ENCODE results near the gene CDK14. TPM values are rescaled to one million over a fixed set of nuclear protein-coding genes. Genes with fewer than 3 reads are reported as not detected.

Gene CDK14
- total RNA-seq, 1 experiment from 2014 or later, result 23.6 TPM

DNA sequence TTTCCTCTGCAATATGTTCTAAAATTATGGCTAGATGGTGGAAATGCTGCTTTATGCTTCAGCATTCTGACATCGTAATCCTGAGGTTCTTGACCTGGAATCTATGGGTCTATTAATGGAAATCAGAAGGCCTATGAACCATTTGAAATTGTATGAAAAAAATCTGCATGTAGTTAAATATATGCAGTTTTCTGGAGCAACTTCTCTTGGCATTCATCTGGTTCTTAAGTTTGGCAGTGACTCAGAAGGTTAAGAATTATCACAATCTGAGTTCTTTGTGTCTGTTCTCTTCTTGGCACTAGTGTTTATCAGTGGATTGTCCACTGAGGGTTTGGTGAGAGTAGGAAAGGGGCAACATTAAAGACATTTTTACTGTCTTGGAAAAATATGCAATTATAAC, 597.0 kb downstream of the CDK14 start:
- DNase-seq (ENCODE audit: low read depth), result peak; percentile 43

DNA sequence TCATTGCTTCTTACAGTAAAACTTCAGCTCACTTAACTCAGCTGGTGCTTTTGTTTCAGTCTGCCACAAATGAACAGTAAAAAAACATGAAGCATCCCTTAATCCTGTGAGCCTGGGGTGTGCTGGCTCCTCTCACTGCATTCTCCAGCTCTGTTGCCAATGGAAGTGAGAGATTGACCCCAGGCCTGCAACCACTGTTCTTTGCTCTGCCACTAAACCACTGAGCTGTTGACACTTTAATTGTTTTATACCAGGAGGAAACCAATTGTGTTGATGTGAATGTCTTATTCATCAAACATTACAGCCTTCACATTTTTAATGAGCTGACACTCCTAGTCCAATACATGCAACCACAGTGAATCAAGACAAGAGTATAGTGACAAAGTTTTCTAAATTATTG, 598.7 kb downstream of the CDK14 start:
- no peak for DNase-seq (ENCODE audit: low read depth)

DNA sequence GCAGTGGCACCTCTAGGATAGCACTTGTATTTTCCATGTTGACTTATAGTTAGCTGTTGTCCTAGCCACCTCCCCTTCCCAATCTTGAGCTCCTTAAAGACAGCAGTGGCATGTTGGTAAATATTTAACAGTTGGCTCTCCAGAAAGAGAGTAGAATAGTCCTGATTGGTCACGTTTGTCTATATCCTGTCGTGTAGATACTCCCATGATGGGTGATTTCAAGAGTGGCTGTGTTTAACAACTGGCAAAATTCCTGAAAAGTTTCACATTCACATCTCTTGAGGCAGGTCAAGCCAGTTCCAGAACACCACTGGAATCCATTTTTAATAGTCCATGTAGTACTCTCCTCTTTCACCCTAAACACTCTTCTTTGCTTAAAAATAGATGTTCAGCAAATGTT, 599.9 kb downstream of the CDK14 start:
- no peak for DNase-seq (ENCODE audit: low read depth)

DNA sequence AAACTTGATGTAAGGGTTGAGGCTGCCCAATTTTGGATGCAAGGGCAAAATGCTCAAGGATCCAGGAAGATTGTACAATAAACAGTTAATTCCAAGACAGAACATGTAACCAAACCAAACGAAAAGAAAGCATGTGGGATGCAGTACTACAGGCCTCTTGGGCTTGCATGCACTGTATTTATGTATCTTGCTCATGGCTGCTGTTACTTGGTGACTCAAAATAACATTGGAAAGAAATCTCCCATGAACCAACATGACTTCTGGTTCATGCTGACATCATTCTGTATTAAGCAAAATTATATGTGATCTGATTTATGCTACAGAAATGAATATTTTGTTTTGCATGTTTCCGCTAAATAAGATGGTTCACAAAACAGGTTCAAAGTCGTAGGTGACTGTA, 602.2 kb downstream of the CDK14 start:
- peak; percentile 38 for DNase-seq (ENCODE audit: low read depth)

DNA sequence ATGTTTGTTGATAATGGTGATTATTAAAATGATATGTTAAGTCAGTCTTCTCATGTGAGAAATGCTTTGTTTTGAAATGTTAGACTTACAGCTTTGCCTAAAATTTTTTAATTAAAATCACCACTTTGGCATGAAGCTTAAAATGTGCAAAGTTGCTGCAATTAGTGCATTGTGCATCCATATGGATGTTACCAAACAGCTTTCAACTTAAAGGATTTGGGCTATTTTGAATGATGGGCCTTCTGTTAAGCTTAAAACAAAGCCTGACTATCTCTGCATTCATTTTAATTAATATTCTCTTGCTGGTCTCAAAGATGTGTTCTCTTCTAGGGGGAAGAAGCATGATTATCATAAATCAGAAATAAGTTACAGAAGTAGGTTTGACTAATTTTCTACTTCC, 603.5 kb downstream of the CDK14 start:
- no peak for DNase-seq (ENCODE audit: low read depth)

DNA sequence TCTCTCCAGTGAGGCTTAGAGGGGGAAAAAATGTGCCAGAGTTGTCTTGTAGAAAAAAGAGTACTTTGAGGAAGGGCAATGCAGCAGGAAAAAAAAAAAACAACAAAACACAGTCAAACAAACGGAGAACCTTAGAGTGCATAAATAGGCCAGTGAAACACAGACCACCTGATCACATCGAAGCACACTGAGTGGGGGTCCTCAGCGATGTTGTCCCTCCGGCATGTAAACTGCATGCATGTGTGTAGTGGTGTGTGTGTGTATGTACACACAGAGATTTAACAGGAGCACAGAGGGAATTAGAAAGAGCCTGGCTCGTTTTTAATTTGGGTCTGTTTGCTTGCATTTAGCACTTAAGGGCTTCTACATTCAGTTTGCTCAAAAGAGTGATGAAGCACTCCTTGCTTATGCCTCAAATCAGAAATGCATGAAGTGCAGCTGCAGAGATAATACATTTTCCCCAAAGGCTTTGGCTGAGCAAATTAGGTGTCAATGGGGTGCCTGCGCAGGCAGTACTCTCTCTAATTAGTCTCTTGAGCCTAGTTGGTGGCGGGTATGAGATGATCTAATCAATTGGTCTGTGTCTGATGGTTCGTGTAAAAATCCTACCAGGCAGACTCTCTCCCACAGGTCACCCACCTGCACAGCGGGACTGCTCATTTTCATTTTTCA, 605.5 kb downstream of the CDK14 start:
- no peak for DNase-seq (ENCODE audit: low read depth)

DNA sequence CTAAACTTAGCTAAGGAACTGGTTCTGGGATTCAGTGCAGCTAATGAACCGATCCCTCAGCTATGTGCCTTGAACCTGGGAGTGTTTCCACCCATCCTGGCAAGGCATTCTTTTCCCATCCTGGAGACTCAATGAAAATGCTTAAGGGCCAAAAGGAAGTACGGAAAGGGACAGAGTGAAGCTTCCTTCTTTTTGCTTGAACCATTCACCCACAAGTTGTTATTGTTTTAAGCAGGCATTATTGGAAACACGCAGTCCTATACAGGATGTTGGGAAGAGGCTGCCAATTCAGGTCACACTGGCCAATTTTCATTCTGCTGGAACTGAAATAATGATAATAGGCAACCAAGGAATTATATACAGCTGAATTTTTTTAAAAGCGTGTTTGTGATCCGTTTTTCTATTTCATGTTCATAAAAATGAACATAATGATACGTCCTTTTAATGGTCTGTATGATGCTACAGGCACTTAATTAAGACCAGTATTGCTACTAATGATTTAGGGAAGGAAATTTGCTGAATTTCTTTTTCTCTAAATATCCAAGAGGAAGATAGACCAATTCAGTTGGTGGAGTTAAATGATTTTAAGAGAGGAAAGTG, 610.3 kb downstream of the CDK14 start:
- no peak for DNase-seq (ENCODE audit: low read depth)

DNA sequence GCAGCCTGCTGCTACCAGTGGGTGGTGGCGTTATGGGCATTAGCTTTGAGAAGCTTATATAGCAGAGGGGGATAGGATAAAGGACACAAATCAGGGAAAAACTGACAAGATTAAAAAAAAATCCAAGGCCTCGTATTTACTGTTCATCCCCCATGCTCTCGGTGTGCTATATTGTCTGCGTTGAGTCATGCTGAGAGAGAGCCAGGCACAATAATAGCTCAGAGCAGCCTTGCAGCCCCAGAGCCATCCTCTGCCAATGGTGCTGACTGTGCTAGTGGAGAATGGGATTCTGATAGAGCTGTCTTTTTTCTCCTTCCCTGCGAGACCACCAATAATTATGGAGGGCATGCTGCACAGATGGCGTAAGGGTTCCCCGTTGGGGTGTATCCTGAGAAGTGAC, 616.5 kb downstream of the CDK14 start:
- DNase-seq (ENCODE audit: low read depth), result no peak

DNA sequence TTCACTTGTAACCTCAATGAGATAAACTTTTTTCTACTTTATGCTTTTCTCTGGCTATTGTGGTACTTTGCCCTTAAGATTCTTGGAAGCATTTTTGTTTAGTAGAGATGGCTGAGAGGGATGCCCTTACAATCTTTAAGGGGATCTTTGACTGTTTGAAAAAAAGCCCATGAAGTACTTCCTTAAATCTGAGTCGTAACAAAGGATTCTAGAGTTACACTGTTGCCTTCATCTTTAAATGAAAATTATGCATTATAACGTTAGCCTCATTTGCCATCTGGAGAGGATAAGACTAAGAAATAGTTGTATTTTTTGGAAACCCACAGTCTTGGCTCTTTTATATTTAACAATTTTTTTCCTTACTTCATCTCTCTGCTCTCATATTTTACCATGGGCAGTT, 630.3 kb downstream of the CDK14 start:
- DNase-seq (ENCODE audit: low read depth), result no peak

DNA sequence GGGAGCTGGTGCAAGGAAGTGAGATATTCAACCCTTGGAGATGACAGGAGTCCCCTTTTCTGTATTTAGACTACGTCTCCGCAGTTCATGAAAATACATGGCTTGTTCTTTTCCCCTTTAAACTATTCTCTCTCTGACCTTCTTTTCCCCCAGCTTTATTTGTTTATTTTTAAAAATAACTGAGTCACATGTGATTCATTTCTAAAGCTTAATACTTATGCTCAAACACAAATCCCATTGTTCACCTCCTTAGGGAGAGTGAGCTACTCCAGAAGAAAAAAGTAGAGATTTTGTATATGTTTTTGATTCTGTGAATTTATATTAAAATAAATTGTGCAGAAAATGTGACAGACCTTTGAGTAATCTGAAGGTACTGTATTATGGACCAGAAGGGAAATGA, 632.2 kb downstream of the CDK14 start:
- DNase-seq (ENCODE audit: low read depth), result peak; percentile 79

DNA sequence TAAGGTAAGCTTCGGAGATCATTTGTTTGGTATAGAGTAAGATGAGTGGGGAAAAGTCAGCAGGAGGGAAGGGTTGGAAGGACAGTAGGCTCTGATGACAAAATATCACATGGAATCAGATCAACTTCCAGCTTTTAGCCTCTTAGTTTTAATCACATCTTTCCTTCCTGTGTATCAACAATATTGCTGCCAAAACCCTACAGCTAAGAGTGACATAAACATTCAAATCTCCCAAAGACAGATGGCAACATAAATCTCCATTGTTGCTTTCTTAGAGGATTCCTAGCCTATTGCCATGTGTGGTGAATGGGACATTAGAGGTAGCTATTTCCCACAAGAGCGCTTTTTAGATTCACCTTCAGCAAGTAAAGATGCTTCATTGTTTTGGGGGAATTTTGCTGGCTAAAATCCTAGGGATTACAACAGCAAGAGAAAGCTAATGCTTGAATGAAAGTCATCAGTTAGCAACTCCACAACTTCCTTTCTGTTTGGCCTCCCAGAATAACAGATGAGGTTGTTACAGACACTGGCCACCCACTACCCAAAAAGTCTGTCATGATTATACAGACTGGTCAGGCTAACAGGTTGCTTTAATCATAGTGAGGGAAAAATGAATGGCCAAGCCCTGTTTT, 632.9 kb downstream of the CDK14 start:
- DNase-seq (ENCODE audit: low read depth), result peak; percentile 82

DNA sequence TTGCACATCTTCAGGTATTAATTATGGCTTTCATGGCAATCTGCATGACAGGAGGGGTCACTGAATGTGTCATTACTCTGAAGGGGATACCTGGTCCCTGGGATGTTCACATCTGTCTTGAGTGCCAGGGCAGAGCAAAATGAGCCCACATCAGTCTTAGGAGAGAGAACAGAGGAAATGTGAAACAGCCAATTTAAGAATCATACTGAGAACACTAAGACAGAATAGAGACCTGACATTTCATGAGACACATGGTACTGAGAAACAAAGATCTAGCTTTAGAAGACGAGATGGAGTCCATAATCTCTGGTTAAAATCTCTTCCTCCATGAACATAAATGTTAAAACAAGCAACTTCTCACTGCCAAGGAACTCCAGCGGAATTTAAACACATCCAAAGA, 634.0 kb downstream of the CDK14 start:
- DNase-seq (ENCODE audit: low read depth), result no peak

DNA sequence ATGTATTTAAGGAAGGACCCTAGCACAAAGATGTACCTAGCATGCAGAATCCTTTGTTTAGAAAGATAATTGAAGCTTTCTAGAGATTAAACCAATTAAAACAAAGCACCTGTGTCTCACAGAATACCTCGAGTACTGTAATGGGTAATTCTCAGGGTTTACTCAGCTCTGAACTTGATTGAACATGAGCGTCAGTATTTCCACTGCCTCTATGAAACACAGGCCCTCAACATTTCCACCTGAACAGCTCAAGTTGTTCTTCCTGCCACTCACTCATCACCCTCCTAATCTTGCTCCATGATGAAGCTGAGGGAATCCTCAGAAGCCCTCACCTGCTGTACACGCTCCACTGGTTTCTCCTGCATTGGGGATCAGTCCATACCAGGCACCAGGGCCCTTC, 634.4 kb downstream of the CDK14 start:
- no peak for DNase-seq (ENCODE audit: low read depth)

DNA sequence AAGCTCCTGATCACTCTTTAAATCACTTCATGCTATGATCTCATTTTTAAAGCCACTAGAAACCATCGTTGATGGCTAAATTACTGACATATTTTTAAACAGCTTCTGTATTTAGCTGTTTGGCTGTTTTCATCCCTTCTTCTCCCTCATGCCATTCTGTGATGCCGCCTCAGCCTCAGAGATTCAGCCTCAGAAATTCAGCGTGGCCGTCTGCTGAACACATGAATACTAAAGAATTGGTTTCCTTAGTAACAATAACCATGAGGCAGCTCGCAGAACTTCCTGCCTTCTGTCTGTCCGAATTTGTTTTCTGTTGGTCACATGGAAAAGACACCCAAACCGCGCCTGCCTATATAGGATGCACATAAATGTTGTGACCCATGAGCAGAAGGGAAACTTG, 637.1 kb downstream of the CDK14 start:
- no peak for DNase-seq (ENCODE audit: low read depth)

DNA sequence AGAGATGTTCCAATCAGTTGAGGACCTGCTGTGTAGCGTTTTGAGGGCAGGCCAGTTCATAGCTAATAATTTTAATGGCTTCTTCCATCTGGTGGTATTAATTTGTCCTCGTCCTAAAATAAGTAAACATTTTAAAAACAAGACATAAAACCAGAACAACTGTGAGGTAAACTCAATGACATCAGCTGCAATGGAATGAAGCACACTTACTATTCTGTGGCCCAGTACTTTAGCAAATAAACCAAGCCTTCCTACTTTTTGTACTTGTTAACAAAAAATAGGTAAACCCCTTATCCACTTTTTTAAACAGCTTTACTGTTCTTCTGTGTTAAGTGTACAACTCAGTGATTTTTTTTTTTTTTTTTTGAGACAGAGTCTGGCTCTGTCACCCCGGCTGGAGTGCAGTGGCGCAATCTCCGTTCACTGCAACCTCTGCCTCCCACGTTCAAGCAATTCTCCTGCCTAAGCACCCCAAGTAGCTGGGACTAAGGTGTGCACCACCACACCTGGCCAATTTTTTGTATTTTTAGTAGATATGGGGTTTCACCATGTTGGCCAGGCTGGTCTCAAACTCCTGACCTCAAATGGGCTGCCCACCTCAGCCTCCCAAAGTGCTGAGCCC, 639.2 kb downstream of the CDK14 start:
- no peak for DNase-seq (ENCODE audit: low read depth)

DNA sequence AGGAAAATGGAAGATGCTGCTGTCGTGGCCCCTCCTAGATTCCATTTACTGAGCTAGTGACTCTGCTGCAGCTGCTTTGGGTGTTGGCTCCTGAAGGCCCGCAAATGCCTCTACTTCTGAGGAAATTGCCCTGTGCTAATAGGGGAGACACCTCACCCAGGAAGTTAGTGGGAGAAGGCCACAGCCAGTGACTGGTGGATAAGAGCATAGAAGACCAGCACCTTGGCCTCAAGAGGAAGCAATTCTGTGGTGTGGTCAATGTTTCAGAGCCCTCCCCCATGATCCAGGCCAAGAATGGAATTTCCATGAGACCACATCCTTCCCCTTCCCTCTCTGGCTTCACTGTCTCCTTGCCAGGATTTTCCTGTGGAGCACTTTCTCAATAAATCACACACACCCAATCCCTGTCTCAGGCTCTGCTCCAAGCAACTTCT, 643.1 kb downstream of the CDK14 start:
- peak; percentile 99 for DNase-seq (ENCODE audit: low read depth)

DNA sequence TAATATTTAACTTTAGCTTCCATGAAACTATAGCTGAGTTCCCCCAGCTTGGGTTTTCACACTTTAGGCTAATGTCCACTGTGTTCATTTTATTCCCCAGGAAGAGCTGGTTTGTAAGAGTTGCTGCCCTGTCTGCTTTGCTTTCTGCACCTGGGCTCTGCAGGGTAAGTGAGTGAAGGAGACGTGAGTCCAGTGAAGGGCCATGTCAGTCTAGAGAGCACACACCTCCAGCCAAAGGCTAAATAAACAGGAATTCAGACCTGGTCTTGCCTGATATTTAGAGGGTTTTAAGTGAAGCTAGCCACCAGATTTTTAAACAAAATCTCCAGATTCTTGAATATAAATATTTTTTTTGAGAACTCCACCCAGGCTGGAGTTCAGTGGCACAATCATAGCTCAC, 643.7 kb downstream of the CDK14 start:
- no peak for DNase-seq (ENCODE audit: low read depth)

DNA sequence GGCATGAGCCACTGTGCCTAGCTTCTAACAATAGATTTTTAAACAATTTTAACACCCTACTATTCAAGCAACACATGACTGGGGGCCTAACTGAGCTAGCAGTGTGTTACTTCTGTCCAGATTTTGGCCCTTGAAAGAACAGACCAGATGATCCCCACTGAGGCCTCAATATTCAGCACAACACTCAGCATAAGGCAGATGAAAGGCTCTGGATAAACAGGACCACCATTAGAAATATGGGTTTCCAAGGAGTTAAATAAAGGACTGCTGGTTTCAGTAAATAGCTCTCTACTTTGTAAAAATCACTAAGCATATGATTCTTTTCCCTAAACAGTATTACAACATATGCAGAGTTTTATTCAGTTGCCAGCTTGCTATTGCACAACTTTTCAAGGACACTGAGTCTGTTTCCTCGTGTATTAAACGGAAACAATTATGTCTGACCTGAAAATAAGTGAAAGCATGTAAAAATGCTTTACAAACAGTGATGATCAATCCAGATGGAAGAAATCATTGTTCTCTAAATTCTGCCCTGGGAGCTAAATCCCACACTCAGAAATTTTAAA, 644.3 kb downstream of the CDK14 start:
- peak; percentile 70 for DNase-seq (ENCODE audit: low read depth)

DNA sequence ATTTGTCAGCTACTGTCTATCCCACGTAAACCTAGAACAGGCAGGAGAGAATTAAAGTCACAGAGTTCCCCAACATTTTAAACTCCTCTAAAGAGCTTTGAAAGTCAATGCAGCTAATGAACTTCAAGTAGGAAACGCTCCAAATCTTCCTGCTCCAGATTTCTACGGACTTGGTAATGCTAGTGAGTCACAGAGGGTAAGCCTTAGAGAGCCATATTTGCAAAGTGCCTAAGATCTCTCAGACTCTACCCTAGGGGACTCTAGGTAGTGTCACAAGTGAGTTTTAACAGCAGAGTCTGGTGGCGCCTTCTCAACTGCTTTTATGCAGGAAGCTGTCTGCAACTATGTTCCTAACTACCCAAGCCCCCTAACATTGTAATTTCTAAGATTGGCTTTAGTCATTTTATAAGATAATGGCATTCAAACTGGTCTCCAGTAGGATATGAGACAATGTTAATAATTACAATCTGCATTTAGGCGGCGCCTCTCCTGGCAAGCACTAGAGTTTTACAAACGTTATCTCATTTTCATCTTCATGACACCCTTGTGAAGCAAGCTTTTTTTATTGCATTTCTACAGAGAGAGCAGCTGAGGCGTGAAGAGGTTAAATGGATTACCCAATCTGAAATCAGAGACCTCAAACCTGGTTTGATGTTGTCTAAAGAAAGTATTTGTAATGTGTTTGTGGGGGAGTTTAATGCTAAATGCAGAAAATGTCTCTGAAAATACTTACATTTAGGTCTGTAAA, 646.1 kb downstream of the CDK14 start:
- DNase-seq (ENCODE audit: low read depth), result peak; percentile 64

DNA sequence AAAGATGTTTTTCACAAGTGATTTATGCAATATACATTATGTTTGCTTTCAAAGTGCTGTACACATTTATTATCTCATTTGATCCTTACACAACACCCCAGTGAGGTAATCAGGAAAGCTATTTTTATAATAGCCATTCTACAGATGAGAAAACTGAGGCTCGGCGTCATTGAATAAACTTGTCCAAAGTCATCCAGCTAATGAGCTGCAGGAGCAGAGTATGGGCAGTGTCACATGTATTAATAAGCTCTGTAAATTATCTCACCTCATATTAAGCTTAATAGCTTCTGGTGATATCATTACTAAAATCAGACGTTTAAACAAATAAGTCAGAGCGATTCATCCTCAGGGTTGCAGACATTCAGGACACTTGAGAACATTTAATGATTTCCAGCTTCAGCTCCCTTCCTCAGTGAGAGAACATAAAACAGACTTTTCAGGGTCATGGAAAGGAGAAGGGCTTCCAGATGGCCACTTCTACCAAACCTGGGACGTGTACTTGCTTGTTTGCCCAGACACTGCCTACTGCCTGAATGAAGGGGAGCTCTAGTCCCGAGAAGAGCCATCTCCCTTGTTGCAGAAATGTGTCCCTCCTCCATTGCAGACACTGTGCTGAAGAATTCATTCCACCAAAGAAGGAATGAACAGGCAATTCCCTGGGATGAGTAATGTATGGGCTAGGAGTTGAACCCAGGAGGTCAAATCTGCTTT, 647.6 kb downstream of the CDK14 start:
- peak; percentile 46 for DNase-seq (ENCODE audit: low read depth)

DNA sequence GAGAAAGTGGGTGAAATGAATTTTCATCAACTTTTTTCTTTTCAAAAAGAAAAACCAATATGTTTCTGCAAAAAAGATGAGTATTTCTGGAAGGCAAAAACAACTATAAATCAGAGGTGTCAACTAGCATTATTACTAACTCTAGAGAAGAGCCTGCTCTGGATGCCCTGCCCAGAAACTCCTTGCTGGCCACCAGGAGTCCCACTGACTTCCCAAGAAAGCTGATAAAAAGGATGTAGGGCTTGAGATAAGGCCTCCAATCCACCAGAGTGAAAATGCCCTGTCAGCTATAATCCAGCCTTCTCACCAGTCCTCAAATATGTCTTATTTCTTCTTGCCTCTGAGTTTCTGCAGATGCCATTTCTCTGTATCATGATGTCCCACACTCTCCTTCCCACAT, 651.4 kb downstream of the CDK14 start:
- DNase-seq (ENCODE audit: low read depth), result no peak

All from LHCN-M2 (cell line).